Fibroblast of skin of left quadriceps (primary cell): ENCODE measurements around the gene ANXA5.
"Not testable (repeated sequence)": the region's sequence is repeated elsewhere in the genome, so short reads cannot be mapped to it uniquely, and the experiment has no call there.

ENCODE experiments used
- DNase-seq, 2 experiments: peaks; one replicate each; pipeline ENCODE4 v3.0.0-alpha.2; 2013; ENCODE audit warnings: low read depth in 2 of 2

Gene ANXA5

GRCh38 chr4:121696581-121697461 lies at the start of gene ANXA5:
Gene ANXA5 (minus strand): TSS chr4:121696980. CDS start chr4:121696589, 391 bp downstream.
- peak; percentile 78 to 79 for DNase-seq

- no peak for DNase-seq
Observed at GRCh38 chr4:121742794-121743193, 46.0 kb upstream of the ANXA5 start.

- DNase-seq, result no peak
Observed at GRCh38 chr4:121741751-121742150, 45.0 kb upstream of the ANXA5 start.

- no peak for DNase-seq
Observed at GRCh38 chr4:121740796-121741409, 44.1 kb upstream of the ANXA5 start.

GRCh38 chr4:121739575-121739974 lies 42.8 kb upstream of the ANXA5 start:
- DNase-seq, result no peak

- DNase-seq, result peak; percentile 68 to 72
Observed at GRCh38 chr4:121738780-121739535, 42.2 kb upstream of the ANXA5 start.

- DNase-seq, result no peak
Observed at GRCh38 chr4:121737846-121738554, 41.2 kb upstream of the ANXA5 start.

- DNase-seq, result peak; percentile 39 to 47
Observed at GRCh38 chr4:121736735-121737351, 40.1 kb upstream of the ANXA5 start.

GRCh38 chr4:121734571-121734970 lies 37.8 kb upstream of the ANXA5 start:
- no peak for DNase-seq

- DNase-seq, result no peak
Observed at GRCh38 chr4:121733942-121734341, 37.2 kb upstream of the ANXA5 start.

GRCh38 chr4:121729753-121730152 lies 33.0 kb upstream of the ANXA5 start:
- not testable (repeated sequence) for DNase-seq

GRCh38 chr4:121728798-121729226 lies 32.0 kb upstream of the ANXA5 start:
- DNase-seq, result peak; percentile 78 to 83

- DNase-seq, result peak; percentile 83 to 85
Observed at GRCh38 chr4:121728066-121728465, 31.3 kb upstream of the ANXA5 start.

GRCh38 chr4:121726642-121727268 lies 30.0 kb upstream of the ANXA5 start:
- peak; percentile 51 to 53 for DNase-seq

GRCh38 chr4:121724671-121725070 lies 27.9 kb upstream of the ANXA5 start:
- DNase-seq, result no peak

GRCh38 chr4:121721700-121722099 lies 24.9 kb upstream of the ANXA5 start:
- DNase-seq, result no peak

- peak in 1 of 2 experiments; percentile 52 for DNase-seq
Observed at GRCh38 chr4:121720109-121720508, 23.3 kb upstream of the ANXA5 start.

- DNase-seq, result no peak
Observed at GRCh38 chr4:121717680-121718237, 21.0 kb upstream of the ANXA5 start.

GRCh38 chr4:121714548-121714947 lies 17.8 kb upstream of the ANXA5 start:
- DNase-seq, result no peak

- DNase-seq, result no peak
Observed at GRCh38 chr4:121712783-121713182, 16.0 kb upstream of the ANXA5 start.
